ENCODE measurements around the gene NRXN2. TPM values are rescaled to one million over a fixed set of nuclear protein-coding genes. Genes with fewer than 3 reads are reported as not detected.

Gene NRXN2
- total RNA-seq, 1 donor from 2014 or later, result 3.5 TPM

DNA sequence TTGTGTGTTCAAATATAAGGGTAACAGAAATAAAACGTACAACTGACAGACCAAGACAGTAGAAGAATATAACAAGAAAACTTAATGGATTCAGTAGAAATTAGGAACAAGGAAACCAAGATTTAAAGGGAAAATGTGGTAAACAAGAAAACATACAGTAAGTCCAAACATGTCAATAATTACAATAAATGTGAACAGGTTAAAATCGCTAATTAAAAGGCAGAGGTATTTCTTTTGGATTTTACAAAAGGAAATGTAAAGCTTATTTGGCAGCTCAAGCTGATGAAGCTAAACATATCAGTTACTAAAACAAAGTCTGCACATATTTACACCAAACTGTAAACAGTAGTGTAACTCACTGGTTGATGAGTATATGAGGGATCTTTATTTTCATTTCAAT lies 134.3 kb downstream of the NRXN2 start:
- DNase-seq (ENCODE audit: low spot score), result no peak
- intact Hi-C loops (cut with DNase I), result no loop called here

DNA sequence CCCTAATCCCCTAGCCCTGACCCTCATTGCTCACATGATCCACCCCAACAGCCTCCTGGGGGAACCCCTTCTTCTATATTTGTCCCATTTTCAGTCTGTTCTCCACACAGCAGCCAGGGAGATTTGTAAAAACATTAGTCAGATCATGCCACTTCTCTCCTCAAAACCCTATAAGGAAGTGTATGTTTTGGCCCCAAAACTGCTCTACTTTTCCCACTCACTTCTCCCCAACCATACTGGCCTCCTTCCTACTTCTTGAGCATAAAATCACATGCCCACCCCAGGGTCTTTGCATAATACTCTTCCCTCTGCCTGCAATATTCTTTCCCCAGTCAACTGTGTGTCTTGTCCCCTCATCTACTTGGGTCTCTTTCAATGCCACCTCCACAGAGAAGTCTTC lies 136.6 kb downstream of the NRXN2 start:
- intact Hi-C loops (cut with DNase I), result no loop called here
- DNase-seq (ENCODE audit: low spot score), result no peak

DNA sequence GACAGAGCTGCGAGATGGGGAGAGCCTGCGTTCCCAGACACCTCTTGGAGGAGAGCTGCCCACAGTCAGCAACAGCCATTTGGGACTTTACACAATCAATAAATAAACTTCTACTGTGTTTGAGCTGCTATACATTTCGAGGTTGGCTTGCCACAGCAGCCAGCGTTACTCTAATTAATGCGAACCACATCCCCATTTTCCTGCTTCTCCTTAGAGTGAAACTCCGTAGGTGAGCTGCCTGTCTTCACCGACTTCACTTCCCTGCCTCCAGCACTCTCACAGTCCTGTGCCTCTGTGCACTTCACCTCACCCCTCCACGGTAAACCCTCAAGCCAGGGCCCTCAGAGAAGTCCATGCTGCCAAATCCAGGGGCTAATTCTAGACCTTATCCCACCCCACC lies 137.8 kb downstream of the NRXN2 start:
- intact Hi-C loops (cut with DNase I), result no loop called here
- DNase-seq (ENCODE audit: low spot score), result peak; percentile 66

DNA sequence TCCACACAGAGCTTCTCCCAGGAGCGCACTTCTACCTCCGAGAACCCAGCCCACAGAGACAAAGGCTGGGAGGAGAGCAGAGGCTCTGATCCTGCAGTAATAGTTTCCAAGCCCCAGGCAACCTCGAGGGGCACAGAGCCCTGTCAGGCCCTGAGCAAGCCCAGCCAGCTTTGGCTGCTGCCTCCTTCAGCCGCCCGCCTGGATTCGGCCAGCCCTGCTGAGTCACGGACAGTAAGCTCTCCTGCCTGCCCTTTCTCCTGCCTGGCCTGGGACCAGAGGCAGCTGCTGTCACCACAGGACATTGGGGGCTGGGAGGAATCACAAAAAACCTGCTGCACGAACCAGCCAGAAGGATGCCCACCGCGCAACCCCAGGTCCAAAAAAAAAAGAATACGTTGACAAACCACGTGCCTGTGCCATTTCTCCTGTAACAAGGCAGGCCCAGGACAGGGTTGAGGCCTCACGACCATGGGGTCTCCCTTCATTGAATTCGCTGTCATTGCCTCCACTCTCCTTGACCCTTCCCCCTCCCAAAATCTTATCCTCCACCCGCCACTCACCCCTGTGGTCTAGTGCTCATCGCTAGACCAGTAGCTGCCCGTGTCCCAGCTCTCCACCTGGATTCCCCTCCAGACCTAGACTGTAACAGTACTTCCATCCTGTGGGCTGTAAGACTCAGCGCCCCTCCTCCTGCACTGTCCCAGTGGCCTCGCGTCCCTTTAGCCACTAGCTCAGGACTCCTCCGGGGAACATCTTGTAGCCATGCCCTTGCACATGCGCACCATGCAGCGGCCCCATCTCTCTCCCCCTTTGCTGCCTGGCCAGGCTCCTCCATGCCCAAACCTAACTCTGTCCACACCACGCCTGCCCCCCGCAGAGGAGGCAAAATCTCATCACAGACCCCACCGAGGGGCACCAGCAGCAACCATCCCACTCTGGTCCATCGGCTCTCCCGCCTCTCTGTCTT lies 139.4 kb downstream of the NRXN2 start:
- intact Hi-C loops (cut with DNase I), result no loop called here
- DNase-seq (ENCODE audit: low spot score), result peak; percentile 51

DNA sequence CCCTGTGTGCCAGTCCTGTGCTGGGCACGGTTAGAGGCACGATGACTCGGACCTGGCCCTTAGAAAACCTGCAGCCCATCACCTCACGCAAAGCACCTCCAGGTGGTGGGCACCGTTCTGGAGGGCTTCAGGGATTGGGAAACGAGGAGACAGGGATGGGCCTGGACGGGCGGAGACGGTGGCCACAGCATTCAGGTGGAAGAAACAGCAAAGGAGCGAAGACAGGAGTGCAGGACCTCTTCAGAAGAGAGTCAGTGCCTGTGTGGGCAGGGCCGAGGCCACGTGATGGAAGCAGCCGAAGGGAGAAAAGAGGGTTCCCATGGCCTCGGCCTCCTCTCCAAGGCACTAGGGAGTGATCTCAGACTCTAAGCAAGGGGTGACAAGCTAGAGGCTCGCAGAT lies 140.1 kb downstream of the NRXN2 start:
- peak; percentile 71 for DNase-seq (ENCODE audit: low spot score)
- intact Hi-C loops (cut with DNase I), result no loop called here

DNA sequence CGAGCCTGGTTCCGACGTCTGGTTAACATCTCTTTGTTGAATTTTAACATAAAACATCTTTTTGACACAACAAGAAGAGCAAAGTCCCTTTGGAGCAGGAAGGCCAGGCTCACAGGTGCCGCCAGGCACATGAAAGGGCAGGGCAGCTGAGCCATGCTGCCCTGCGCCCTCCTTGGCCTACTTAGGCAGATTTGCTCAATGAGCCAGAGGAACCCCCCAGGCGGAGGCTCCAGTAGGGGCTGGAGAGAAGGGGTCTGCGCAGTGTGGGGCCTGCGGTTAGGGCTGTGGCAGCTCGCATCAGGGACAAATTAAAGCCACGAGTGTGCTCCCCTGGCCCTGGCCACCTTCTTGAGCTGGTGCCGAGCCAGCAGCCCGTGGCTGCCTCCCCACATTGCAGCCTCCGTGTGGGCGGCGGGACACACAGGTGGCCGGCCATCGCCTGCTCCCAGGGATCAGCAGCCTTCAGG lies 141.9 kb downstream of the NRXN2 start:
- intact Hi-C loops (cut with DNase I), result no loop called here
- DNase-seq (ENCODE audit: low spot score), result peak; percentile 35

GRCh38 chr11:64580412-64580811 lies 142.6 kb downstream of the NRXN2 start:
- intact Hi-C loops (cut with DNase I), result no loop called here
- peak; percentile 38 for DNase-seq (ENCODE audit: low spot score)

- no peak for DNase-seq (ENCODE audit: low spot score)
- intact Hi-C loops (cut with DNase I), result no loop called here
Observed at GRCh38 chr11:64577202-64577601, 145.8 kb downstream of the NRXN2 start.

GRCh38 chr11:64572143-64572542 lies 150.9 kb downstream of the NRXN2 start:
- intact Hi-C loops (cut with DNase I), result no loop called here
- no peak for DNase-seq (ENCODE audit: low spot score)

- peak; percentile 63 for DNase-seq (ENCODE audit: low spot score)
- intact Hi-C loops (cut with DNase I), result no loop called here
Observed at GRCh38 chr11:64571410-64572091, 151.4 kb downstream of the NRXN2 start.

DNA sequence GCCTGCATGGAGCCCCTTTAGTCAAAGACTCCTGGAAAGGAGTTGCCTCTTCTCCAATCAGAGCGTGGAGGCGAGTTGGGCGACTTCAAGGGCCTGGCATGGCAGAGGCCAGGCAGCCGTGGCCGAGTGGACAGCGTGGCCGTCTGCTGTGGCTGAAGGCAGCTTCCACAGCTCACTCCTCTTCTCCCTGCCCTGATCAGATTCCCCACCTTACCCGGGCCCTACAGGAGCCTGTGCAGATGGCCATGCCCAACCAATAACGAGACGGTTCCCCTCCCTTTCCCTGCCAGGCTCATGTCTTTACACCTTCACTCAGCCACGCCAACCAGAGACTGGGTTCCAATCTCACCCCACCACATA lies 152.0 kb downstream of the NRXN2 start:
- DNase-seq (ENCODE audit: low spot score), result peak; percentile 27
- intact Hi-C loops (cut with DNase I), result no loop called here

- intact Hi-C loops (cut with DNase I), result no loop called here
- DNase-seq (ENCODE audit: low spot score), result no peak
Observed at GRCh38 chr11:64570341-64570740, 152.7 kb downstream of the NRXN2 start.

DNA sequence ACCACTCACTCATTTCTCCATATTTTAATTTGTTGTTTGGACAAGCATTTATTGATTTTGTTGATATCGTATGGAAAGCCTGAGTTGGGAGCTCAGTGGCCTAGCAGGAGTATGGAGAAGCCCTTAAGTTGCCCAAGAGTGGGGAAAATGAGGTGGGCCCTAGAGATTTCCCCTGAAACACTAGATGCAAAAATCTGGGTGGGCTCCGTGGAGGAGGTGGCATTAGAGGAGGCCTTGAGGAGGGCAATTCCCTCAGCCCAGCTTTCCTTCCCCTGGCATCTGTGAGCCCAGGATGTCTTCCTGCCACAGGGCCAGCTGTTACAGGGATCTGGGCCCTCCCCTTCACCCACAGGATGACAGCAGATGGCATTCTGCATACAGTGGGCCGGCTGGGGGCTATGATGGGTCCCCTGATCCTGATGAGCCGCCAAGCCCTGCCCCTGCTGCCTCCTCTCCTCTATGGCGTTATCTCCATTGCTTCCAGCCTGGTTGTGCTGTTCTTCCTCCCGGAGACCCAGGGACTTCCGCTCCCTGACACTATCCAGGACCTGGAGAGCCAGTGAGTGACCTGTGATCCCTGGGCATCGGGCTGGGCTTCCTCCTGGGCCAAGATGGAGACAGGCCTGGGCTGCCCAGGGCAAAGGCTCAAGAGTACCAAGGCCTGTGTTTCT lies 153.6 kb downstream of the NRXN2 start:
- intact Hi-C loops (cut with DNase I), result no loop called here

GRCh38 chr11:64568584-64569140 lies 154.3 kb downstream of the NRXN2 start:
- no peak for DNase-seq (ENCODE audit: low spot score)
- intact Hi-C loops (cut with DNase I), result no loop called here

More for the DNA sequence above, 153.6 kb downstream of the NRXN2 start:
- DNase-seq (ENCODE audit: low spot score), result peak; percentile 17

DNA sequence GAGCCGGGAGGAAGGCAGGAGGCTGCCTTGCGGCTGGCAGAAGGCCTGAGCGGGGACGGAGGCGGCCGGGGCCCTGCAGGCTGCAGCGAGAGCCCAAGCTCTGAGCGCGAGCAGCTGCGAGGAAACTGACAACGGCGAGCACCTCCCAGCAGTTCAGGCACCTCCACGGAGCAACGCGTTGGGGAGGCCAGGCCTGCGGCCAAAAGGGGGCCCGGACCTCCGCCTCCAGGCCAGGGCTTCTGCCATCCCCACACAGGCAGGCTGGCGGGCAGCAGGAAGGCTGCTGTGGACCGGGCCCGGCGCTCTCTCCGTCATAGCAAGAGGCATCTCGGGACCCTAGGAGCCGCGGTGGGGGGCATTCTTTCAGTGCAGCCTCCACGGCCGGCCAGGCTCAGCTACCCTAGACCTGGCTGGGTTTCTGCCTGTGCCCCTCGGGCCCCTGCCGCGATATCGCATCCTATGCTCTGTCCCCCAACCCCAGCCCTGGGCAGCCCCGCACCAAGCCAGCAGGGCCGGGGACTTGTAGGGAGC lies 154.9 kb downstream of the NRXN2 start:
- no peak for DNase-seq (ENCODE audit: low spot score)
- intact Hi-C loops (cut with DNase I), result no loop called here

DNA sequence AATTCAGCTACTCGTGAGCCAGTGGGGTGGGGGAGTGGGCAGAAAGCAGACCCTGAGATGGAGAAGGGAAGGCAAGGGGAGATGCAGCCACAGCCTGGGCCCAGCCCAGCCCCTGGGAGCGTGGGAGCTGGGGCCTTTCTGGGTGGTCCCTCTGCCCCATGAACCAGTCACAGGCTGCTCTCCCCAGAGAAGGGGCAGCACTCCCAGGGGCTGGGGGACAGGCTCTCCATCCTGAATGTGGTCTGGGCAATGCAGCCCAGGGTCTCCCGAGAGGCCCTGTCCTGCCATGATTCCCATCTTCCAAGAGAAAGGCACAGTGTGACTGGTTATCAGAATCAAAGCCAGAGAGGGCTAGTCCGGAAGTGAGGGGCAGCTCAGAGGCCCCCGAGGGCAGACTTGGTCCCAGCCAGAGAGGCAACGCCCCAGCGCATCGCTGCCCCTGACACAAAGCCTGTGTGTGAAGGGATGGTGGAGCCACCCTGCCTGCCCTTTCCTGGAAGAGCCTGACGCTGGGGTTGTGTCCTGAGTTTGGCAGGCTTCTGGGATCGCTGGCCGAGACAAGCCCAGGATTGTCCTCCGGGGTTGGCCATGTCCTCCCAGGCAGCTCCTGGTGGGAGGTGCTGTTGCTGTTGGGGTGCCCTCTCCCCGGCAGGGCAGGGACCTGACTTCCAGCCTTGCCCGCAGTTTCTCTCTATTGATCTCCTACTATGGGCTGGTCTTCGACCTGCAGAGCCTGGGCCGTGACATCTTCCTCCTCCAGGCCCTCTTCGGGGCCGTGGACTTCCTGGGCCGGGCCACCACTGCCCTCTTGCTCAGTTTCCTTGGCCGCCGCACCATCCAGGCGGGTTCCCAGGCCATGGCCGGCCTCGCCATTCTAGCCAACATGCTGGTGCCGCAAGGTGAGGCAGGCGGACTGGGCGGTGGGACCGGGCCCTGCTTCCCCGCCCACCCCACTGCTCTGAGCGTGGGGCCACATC lies 155.8 kb downstream of the NRXN2 start:
- intact Hi-C loops (cut with DNase I), result no loop called here
- no peak for DNase-seq (ENCODE audit: low spot score)

- intact Hi-C loops (cut with DNase I), result no loop called here
- no peak for DNase-seq (ENCODE audit: low spot score)
Observed at GRCh38 chr11:64566042-64566914, 156.7 kb downstream of the NRXN2 start.

Measured in cardiac septum (tissue), 1 donor.